H1 (cell line): ENCODE measurements around the gene ABCA5.

Experiments
- POLR2AphosphoS5 ChIP-seq: IDR thresholded peaks from 2 replicates; pipeline ENCODE4 v1.6.1; 2011; ENCODE audit warnings: low read depth, low read length
- YY1 ChIP-seq: IDR thresholded peaks from 2 replicates; pipeline ENCODE4 v1.6.1; 2011; ENCODE audit warnings: low read depth, mild to moderate bottlenecking, low read length
- TF ChIP-seq, protein P1 (sequence below), 3 experiments: IDR thresholded peaks; 1 replicate in 2 of 3; 2 replicates in 1 of 3; pipeline versions ENCODE4 v1.5.1 to v1.6.1; 2011; ENCODE audit warnings: low read length in 3 of 3, mild to moderate bottlenecking in 3 of 3, inconsistent platforms in 2 of 3, low read depth in 1 of 3, moderate library complexity in 1 of 3; ENCODE audit not compliant: insufficient read depth in 1 of 3; ENCODE audit errors: control extremely low read depth in 1 of 3

DNA sequence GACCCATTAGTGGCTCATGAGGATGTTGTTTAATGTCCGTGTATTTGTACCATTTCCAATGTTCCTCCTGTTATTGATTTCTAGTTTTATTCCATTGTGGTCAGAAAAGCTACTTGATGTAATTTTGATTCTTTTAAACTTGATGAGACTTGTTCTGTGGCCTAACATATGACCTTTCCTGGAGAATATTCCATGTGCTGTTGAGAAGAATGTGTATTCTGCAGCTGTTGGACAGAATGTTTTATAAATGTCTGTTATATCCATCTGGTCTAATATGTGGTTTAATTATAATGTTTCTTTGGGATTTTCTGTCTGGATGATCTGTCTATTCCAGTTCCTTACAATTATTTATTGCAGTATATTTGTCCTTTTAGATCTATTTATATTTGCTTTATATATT, 95.4 kb downstream of the ABCA5 start:
- TF ChIP-seq, protein P1, sequence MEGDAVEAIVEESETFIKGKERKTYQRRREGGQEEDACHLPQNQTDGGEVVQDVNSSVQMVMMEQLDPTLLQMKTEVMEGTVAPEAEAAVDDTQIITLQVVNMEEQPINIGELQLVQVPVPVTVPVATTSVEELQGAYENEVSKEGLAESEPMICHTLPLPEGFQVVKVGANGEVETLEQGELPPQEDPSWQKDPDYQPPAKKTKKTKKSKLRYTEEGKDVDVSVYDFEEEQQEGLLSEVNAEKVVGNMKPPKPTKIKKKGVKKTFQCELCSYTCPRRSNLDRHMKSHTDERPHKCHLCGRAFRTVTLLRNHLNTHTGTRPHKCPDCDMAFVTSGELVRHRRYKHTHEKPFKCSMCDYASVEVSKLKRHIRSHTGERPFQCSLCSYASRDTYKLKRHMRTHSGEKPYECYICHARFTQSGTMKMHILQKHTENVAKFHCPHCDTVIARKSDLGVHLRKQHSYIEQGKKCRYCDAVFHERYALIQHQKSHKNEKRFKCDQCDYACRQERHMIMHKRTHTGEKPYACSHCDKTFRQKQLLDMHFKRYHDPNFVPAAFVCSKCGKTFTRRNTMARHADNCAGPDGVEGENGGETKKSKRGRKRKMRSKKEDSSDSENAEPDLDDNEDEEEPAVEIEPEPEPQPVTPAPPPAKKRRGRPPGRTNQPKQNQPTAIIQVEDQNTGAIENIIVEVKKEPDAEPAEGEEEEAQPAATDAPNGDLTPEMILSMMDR (IDR thresholded peaks at IDR 0.05; ENCODE audit: control extremely low read depth in 1 of 3, insufficient read depth in 1 of 3, low read depth in 1 of 3, low read length in 3 of 3): no peak
- no peak for TF ChIP-seq POLR2AphosphoS5
- TF ChIP-seq YY1: no peak
